H1 (cell line): ENCODE measurements around the gene MYO9A.

Experiments
- CTCF ChIP-seq, 3 experiments: IDR thresholded peaks; 1 replicate in 2 of 3; 2 replicates in 1 of 3; pipeline versions ENCODE4 v1.5.1 to v1.6.1; 2011; ENCODE audit warnings: low read length in 3 of 3, mild to moderate bottlenecking in 3 of 3, inconsistent platforms in 2 of 3, low read depth in 1 of 3, moderate library complexity in 1 of 3; ENCODE audit not compliant: insufficient read depth in 1 of 3; ENCODE audit errors: control extremely low read depth in 1 of 3
- EP300 ChIP-seq, 2 experiments: IDR thresholded peaks; 1 replicate in 1 of 2; 2 replicates in 1 of 2; pipeline ENCODE4 v1.6.1; 2011 to 2012; ENCODE audit warnings: low read depth in 2 of 2, low read length in 2 of 2, mild to moderate bottlenecking in 2 of 2, borderline replicate concordance in 1 of 2, inconsistent platforms in 1 of 2, moderate library complexity in 1 of 2
- POLR2AphosphoS5 ChIP-seq: IDR thresholded peaks from 2 replicates; pipeline ENCODE4 v1.6.1; 2011; ENCODE audit warnings: low read depth, low read length
- RXRA ChIP-seq: IDR thresholded peaks from 2 replicates; pipeline ENCODE4 v1.6.1; 2011; ENCODE audit warnings: low read depth, mild to moderate bottlenecking, low read length, moderate library complexity; ENCODE audit not compliant: insufficient read depth
- TCF12 ChIP-seq: IDR thresholded peaks from 2 replicates; pipeline ENCODE4 v1.6.1; 2011; ENCODE audit warnings: low read depth, mild to moderate bottlenecking, low read length

GRCh38 chr15:71893691-71894090, 224.3 kb downstream of the MYO9A start:
- no peak for TF ChIP-seq POLR2AphosphoS5
- TF ChIP-seq CTCF (IDR thresholded peaks at IDR 0.05; ENCODE audit: control extremely low read depth in 1 of 3, insufficient read depth in 1 of 3, low read depth in 1 of 3, low read length in 3 of 3): no peak
- no peak for TF ChIP-seq TCF12
- TF ChIP-seq RXRA: no peak
- TF ChIP-seq EP300 (IDR thresholded peaks at IDR 0.05; ENCODE audit: borderline replicate concordance in 1 of 2, low read depth in 2 of 2, low read length in 2 of 2): no peak
